ENCODE results near the gene PDK3.

The PDK3 gene

DNA sequence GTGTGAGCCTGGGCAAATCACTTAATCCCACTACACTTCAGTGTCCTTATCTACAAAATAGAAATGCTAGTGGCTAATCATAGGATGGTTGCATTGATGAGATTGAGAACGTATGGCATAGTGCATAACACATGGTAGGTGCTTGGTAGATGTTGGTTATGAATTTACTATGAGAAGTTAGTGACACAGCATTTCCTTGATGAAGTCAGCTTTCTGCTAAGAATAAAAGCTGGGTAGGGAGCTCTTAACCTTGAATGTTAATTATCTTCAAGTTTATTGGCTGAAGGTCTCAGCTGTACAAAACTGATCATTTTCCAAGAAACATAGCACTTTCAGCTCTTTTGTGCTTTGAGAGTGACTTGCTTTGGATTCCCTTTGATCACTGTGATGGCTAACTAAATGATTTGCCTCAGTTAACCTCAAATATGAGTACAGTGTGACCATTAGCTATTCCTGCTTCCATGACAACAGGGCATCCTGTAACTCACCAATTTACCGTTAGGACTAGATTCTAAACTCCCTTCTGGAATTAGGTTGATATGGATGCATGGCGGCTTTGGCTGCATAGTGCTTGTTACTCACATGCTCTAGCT is 17.8 kb downstream of the PDK3 start:
- DNase-seq (ENCODE audit: low spot score), result no peak

DNA sequence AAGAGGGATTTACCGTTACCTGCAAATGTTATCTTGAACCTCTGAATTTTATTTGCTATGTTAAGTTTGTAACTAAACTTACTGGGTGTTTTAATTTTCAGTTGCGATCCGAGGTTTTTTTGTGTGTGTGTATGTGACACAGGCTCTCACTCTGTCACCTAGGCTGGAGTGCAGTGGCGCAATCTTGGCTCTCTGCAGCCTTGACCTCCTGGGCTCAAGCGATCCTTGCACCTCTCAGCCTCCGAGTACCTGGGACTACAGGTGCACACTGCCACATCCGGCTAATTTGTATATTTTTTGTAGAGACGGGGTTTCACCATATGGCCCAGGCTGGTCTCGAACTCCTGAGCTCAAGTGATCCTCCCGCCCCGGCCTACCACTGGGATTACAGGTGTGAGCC is 18.5 kb downstream of the PDK3 start:
- DNase-seq (ENCODE audit: low spot score), result no peak

DNA sequence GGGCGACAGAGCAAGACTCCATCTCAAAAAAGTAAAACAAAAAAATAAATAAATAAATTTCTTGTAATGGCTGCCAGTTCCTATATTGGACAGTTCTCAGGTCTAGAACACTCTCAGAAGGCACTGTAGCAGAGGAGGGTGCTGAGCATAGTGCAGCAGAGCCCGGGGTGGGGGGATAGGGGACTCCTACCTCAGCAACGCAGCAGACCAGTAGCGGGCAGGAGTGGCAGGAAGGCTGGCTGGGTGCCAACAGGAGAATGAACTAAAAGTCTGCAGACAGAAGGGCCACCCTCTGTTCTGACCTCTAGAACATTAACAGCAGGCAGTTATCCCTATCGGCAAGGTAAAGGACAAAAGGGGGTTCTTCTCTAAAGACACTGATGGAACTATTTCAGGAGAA is 20.2 kb downstream of the PDK3 start:
- no peak for DNase-seq (ENCODE audit: low spot score)

- DNase-seq (ENCODE audit: low spot score), result no peak
These were observed 21.0 kb downstream of the PDK3 start for GRCh38 chrX:24485976-24486680.

- DNase-seq (ENCODE audit: low spot score), result no peak
These were observed 22.5 kb downstream of the PDK3 start for GRCh38 chrX:24487571-24487970.

DNA sequence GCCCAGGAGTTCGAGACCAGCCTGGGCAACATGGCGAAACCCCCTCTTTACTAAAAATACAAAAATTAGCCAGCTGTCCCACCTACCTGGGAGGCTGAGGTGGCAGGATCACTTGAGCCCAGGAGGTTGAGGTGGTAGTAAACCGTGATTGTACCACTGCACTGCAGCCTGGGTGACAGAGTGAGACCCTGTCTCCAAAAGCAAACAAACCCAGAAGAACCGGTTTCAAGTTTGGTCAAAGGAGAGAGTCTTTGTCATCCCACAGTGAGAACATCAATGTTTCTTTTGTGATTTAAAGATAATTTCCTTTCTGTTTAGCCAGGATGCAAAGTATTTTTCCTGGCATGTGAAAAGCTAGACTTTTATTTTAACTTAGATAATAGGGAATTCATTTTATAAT is 26.7 kb downstream of the PDK3 start:
- no peak for DNase-seq (ENCODE audit: low spot score)

- DNase-seq (ENCODE audit: low spot score), result no peak
These were observed 28.9 kb downstream of the PDK3 start for GRCh38 chrX:24493740-24494581.

DNA sequence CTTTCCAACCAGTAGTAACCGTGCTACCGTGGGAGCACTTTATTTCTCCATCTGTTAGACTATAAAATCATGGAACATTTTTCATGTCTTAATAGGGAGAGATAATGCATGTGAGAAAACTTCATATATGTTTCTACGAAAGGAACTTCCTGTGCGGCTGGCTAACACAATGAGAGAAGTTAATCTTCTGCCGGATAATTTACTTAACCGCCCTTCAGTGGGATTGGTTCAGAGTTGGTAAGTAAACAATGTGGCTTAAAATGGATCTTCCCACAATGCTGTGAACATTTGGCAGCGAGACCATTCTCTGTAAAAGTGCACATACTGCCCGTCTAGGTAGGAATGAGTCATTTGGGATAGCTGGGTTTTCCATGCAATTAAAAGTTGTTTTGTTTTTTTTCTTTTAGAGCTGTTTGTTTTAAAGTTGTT is 29.6 kb downstream of the PDK3 start:
- DNase-seq (ENCODE audit: low spot score), result peak; percentile 18

DNA sequence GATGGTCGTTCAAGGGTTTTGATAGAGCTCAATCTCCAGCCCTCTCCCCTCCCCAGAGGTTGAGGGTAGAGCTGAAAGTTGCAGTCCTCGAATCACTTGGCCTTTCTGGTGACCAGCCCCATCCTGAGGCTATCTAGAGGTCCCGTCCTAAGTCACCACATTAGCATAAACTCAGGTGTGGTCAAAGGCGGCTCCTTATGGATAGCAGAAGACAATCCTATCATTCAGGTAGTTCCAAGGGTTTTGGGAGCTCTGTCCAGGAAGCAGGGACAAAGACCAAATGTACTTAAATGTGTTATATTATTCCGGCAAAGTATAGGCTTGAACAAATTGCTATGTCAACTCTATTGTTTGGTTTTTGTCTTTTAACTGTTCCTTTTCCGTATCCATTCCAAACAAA is 30.6 kb downstream of the PDK3 start:
- DNase-seq (ENCODE audit: low spot score), result no peak

- DNase-seq (ENCODE audit: low spot score), result no peak
These were observed 33.1 kb downstream of the PDK3 start for GRCh38 chrX:24498181-24498580.

GRCh38 chrX:24498975-24499374 is 33.9 kb downstream of the PDK3 start:
- no peak for DNase-seq (ENCODE audit: low spot score)

- DNase-seq (ENCODE audit: low spot score), result no peak
These were observed 41.0 kb downstream of the PDK3 start for GRCh38 chrX:24506082-24506481.

GRCh38 chrX:24508375-24508774 is 43.3 kb downstream of the PDK3 start:
- DNase-seq (ENCODE audit: low spot score), result no peak

GRCh38 chrX:24513416-24513815 is 48.3 kb downstream of the PDK3 start:
- no peak for DNase-seq (ENCODE audit: low spot score)

GRCh38 chrX:24515447-24515846 is 50.4 kb downstream of the PDK3 start:
- no peak for DNase-seq (ENCODE audit: low spot score)

- DNase-seq (ENCODE audit: low spot score), result no peak
These were observed 55.4 kb downstream of the PDK3 start for GRCh38 chrX:24520472-24520871.

DNA sequence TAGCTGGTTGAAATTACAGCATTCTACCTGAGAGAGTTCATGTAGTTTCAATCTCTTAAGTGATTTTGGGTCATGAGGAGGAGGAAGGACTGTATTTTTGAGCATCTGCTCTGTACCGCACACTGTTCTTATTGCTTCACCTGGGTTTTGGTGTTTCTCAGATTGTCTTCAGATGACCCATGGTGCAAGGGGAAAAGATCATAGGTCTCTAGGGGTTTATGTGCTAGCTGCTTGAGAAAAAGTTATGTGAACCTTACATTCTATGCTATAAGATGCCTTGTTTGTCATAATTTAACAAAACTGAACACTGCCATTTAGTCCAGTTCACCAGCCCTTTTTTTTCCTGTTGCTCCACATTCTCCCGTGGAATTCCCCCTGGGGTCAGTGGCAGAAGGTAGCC is 60.4 kb downstream of the PDK3 start:
- DNase-seq (ENCODE audit: low spot score), result no peak

DNA sequence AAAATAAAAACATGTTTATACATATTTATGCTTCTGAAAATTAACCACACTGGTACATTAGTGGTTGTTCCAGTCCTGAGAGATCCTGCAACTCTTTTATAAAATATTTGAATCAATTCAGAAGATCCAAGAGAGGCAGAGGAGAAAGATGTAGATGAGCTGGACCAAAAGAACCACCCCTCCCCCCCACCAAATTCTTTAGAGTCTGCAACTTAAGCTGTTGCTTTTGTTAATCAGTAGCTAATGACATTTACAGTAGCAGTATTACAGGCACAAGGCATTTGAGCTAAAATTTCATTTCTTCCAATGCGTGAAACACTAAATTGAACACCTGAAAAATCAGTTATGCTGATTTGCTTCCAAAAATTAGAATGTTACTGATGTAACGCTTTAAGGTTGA is 61.5 kb downstream of the PDK3 start:
- DNase-seq (ENCODE audit: low spot score), result no peak

DNA sequence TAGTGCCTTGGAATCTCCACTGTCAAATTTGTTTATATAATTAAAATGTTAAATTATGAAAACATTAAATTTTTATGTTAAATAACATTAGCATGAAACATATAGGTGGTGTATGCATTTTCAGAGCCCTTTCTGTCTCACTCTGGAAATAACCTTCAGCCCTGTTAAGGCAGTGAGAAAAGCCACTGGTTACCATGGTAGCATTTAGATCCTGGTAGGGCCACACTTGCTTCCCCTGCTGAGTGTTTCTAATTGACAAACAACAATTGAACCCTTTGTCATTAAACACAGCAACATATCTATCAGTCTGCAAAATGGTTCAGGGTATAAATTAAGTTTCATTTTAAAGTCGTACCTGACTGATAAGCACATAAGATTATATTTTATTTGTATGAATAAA is 63.5 kb downstream of the PDK3 start:
- no peak for DNase-seq (ENCODE audit: low spot score)

DNA sequence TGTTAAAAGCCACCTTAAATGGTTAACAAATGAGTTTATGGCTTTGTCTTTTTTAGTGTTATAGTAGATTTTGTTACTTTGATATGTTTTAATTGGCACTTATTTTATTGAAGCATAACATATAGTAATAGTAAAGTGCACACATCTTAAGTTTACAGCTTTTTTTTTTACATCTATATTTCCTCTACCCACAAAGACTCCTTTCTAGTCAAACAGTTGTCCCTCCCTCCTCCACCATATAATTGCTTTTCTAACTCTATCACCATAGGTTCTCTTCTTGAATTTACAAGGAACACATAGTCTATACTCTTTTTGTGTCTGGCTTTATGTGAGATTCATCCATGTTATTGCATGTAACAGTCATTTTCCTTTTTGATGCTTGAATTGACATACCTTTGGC is 71.5 kb downstream of the PDK3 start:
- DNase-seq (ENCODE audit: low spot score), result no peak

- no peak for DNase-seq (ENCODE audit: low spot score)
These were observed 77.7 kb downstream of the PDK3 start for GRCh38 chrX:24542756-24543155.

DNA sequence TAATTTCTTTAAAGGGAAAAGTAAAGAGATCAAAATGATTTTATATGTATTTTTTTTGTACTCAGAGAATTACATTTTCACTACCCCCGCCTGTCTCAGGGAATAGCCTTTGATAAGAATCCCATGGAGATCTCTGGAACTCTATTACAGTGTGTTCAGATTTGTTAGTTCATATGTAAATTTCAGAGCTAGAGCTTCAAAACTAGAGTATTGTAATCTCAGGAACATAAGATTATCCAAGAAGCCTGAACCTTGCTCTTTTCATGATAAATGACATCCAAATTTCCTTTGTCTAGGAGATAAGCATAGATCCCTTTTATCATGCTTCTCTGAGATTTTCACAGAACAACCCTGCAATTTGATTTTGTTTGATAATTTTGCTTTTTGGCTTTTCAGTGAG is 82.9 kb downstream of the PDK3 start:
- no peak for DNase-seq (ENCODE audit: low spot score)

- no peak for DNase-seq (ENCODE audit: low spot score)
These were observed 85.1 kb downstream of the PDK3 start for GRCh38 chrX:24550166-24550565.
